Prostate gland (tissue), 2 donors: ENCODE data around the gene NAA40. TPM values are rescaled to one million over a fixed set of nuclear protein-coding genes. Genes with fewer than 3 reads are reported as not detected.

ENCODE experiments used
- DNase-seq: peaks from one replicate; pipeline ENCODE4 v3.0.0-alpha.2; 2019; ENCODE audit warnings: low spot score
- H3K27ac ChIP-seq, 2 donors: fragments of 200-600 bp; sonication (generic); 2 replicates each; pipeline ENCODE4 v1.5.1; 2017 to 2019
- H3K27me3 ChIP-seq: fragments of 200-600 bp; sonication (generic); replicated peaks from 2 replicates; pipeline ENCODE4 v1.5.1; 2019; ENCODE audit not compliant: insufficient read depth
- H3K36me3 ChIP-seq, 2 donors: fragments of 200-600 bp; sonication (generic); 1 replicate in 1 of 2; 2 replicates in 1 of 2; pipeline versions ENCODE4 v1.5.1 to v1.8.1; 2017 to 2019
- H3K4me1 ChIP-seq: fragments of 200-600 bp; sonication (generic); replicated peaks from 2 replicates; pipeline ENCODE4 v1.5.1; 2019
- H3K4me3 ChIP-seq, 2 donors: fragments of 200-600 bp; sonication (generic); 2 replicates each; pipeline ENCODE4 v1.5.1; 2017 to 2019
- H3K9me3 ChIP-seq: fragments of 200-600 bp; sonication (generic); 2 replicates; pipeline ENCODE4 v1.5.1; 2017
- POLR2A ChIP-seq: fragments of 450-650 bp; IDR thresholded peaks from one replicate; pipeline ENCODE4 v1.6.1; 2016; ENCODE audit warnings: antibody characterized with exemption, mild to moderate bottlenecking
- POLR2AphosphoS5 ChIP-seq: sonication (generic); formaldehyde crosslinking; IDR thresholded peaks from one replicate; pipeline ENCODE4 v1.6.1; 2017; ENCODE audit warnings: antibody characterized with exemption
- WGBS: methylation state at CpG from one replicate; pipeline ENCODE4 v1.1.5; 2018; 5-methylcytosine and 5-hydroxymethylcytosine counted together
- intact Hi-C: fragments of 100-400 bp; cut with DNase I; formaldehyde crosslinking; loops from one replicate; pipeline ENCODE4 v1.14.2; 2022
- total RNA-seq, 2 donors: library from RNA; depleted of rRNA; stranded (reverse); fragments of >200 nt; gene quantifications; one replicate each; pipeline ENCODE4 v1.1.0, GENCODE V29; 2016
- TF ChIP-seq, protein P1 (sequence below), 4 experiments: fragments of 200-600 bp in 2 of 4; fragments of 450-650 bp in 2 of 4; sonication (generic) in 2 of 4; IDR thresholded peaks; 1 replicate in 3 of 4; 2 replicates in 1 of 4; pipeline ENCODE4 v1.5.1; 2016 to 2019; ENCODE audit warnings: antibody characterized with exemption in 4 of 4, mild to moderate bottlenecking in 2 of 4, moderate library complexity in 2 of 4

Gene NAA40
- total RNA-seq, 2 donors from 2014 or later = 23.3 to 24.7 TPM

DNA sequence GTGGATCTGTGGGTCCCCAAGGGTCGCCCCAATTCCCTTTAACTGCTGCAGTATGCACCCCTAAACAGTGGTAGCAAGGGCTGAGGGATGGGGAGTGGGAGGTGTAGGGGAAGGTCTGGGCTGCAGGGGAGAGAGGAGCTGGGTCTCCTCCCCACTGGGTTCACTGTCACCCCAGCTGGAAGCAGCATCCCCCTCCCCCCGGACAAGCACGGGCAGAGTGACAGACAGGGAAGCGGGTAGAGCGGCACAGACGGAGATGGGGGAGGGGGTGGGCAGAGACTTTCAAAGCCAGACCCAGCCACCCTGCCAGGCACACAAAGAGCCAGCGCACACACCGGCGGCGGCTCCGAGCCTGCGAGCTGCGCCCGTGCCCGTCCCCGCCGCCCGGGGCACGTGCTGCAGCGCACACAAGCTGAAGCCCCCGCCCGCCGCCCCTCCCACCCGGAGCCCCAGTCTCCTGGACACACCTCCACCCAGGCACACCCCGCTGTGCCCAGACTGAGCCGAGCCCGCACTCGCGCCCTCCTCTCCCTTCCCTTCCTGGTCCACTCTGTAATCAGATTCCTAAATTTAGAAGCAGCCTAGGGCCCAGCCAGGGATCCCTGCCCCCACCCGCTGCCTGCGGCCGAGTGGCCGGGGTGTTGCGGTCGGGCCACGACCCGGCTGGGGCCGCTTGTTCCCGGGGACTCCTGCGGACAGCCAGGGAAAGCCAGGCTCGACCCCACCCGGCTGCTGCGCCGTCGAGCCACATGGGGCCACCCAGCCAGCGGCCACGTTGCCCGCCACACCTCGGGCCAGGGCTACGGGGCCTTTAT lies 20.9 kb upstream of the NAA40 start:
- no peaks in the 10 kb centered on the region for H3K36me3 ChIP-seq
- peaks cover 14% of the 10 kb centered on the region for H3K4me1 ChIP-seq
- DNase-seq = peak; percentile 25
- no peaks in the 10 kb centered on the region for H3K9me3 ChIP-seq
- intact Hi-C loops = no loop called here
- no peaks in the 10 kb centered on the region for H3K27me3 ChIP-seq
- H3K27ac ChIP-seq = peak overlapping the region; percentile 52 to 61
- TF ChIP-seq, protein P1, sequence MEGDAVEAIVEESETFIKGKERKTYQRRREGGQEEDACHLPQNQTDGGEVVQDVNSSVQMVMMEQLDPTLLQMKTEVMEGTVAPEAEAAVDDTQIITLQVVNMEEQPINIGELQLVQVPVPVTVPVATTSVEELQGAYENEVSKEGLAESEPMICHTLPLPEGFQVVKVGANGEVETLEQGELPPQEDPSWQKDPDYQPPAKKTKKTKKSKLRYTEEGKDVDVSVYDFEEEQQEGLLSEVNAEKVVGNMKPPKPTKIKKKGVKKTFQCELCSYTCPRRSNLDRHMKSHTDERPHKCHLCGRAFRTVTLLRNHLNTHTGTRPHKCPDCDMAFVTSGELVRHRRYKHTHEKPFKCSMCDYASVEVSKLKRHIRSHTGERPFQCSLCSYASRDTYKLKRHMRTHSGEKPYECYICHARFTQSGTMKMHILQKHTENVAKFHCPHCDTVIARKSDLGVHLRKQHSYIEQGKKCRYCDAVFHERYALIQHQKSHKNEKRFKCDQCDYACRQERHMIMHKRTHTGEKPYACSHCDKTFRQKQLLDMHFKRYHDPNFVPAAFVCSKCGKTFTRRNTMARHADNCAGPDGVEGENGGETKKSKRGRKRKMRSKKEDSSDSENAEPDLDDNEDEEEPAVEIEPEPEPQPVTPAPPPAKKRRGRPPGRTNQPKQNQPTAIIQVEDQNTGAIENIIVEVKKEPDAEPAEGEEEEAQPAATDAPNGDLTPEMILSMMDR (IDR thresholded peaks at IDR 0.05) = no peak
- TF ChIP-seq POLR2AphosphoS5 = peak; percentile 1
- 6% methylated on average over 47 of the region's 50 CpGs for WGBS
- H3K4me3 ChIP-seq = peak overlapping the region; percentile 23 to 34

DNA sequence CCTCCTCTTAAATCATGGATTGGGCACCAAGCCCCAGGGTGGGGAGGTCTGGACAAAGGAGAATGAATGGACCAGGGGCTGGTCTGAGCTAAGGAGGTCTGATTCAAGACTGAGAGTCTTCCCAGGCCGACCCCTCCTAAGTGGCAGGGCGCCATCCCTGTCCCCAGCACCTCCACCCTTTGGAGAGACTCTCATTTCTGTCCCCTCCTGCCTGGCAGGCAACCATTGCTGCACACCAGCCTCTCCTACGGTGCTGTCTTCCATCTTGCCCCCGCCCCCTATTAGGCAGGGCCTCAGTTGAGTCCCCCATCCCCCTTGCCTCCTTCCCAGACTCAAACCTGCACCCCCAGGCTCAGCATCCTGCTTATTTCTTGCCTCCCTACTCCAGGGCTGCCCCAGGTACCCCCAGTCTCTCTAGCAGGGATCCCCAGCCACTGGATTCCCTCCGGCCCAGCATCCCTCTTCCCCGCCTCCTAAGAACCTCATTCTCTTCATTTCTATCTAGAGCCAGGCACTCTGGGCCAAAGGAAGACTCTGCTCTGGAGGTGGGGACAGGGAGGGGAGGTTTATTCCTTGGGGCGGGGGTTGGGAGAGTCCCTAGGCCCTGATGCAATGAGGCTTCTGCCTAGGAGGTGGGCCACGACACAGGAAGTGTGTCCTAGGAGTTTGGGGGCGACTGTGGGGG lies 20.2 kb upstream of the NAA40 start:
- Histone ChIP-seq H3K36me3 (no peaks in the 10 kb centered on the region), H3K4me3 (no peak overlapping the region), H3K27me3 (no peaks in the 10 kb centered on the region), H3K4me1 (peaks cover 14% of the 10 kb centered on the region), H3K9me3 (no peaks in the 10 kb centered on the region), H3K27ac (peak overlapping the region; percentile 52 to 61)
- intact Hi-C loops = no loop called here
- no peak for TF ChIP-seq POLR2A
- TF ChIP-seq, protein P1 (IDR thresholded peaks at IDR 0.05) = no peak
- TF ChIP-seq POLR2AphosphoS5 = no peak
- DNase-seq = no peak
- 45% methylated on average over 9 of the region's 9 CpGs for WGBS

DNA sequence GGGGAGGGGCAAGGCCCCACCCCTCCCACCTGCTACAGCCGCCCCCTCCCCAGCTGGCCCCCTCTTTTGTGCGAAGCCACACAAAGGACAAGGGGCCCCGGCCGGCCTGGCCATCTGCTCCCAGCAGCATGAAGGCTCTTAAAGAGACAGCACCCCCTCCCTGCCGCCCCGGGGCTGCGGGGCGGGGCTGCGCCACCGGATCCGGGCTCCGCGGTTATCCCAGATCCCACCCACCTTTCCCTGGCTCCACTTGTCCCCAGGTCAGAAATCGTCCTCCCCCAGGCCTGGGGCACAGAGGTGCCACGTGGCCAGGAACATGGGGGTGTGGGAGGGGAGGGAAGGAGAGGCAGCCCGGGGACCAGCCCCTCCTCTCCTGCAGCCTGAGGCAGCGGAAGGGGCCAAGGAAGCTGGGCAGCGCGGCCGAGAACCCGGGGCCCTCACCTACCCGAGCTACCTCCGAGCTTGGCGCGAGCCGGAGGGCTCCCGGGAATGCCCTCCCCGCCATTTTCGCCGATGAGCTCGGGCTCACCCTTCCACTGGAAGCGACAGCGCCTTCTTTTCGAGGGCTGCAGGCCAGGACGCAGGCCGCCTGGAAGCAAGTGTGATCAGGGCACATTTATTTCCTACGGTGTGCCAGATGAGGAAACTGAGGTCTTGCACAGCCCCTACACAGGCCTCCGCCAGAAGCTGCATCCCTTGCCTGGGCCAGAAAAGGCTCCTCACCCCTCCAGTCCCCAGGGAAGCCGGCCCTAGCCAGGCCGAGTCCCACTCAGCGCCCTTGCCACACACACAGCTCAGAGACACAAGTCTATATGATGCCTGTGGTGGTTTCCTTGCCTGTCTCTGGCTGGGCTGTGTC lies 19.3 kb upstream of the NAA40 start:
- peak overlapping the region; percentile 52 to 61 for H3K27ac ChIP-seq
- no peaks in the 10 kb centered on the region for H3K9me3 ChIP-seq
- H3K4me3 ChIP-seq = no peak overlapping the region
- H3K36me3 ChIP-seq = no peaks in the 10 kb centered on the region
- TF ChIP-seq POLR2AphosphoS5 = no peak
- TF ChIP-seq POLR2A = no peak
- TF ChIP-seq, protein P1 (IDR thresholded peaks at IDR 0.05) = no peak
- H3K4me1 ChIP-seq = peaks cover 14% of the 10 kb centered on the region
- intact Hi-C loops = no loop called here
- H3K27me3 ChIP-seq = no peaks in the 10 kb centered on the region
- 32% methylated on average over 36 of the region's 41 CpGs for WGBS
- no peak for DNase-seq

DNA sequence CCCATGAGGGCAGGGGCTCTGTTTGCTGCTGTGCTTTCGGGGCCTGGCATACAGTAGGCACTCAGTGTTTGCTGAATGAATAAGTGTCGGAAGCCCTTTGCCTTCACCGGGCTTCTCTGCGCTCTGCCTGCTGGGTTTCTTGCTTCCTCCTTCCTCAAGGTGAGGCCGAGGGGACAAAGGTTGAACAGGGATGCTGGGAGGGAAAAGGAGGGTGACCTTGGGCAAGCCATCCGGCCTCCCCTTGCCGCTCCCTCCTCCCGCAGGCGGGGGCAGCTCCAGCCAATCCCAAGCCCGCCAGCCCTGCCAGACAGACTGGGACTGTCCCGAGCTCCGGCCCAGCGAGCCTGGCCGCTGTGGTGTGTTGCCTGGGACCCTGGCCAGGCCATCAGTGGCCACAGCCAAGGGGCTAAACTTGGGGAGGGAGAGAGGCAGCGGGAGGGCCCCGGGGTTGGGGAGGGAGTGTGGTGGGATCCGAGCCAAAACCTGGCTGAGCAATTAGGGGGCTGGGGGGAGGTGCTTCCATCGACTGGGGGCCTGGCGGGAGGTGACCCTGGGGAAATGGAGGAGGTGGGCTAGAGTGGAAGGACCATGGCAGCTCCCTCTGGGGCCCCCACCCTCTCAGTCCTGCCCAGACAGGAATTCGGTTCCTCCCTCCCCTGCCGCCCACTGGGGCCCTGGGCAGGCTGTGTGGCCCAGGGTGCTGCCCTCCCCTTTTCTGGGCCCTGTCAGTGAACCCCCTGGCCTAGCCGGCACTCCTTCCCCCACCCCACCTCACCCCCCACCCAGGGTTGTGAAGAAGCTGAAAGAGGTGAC lies 18.5 kb upstream of the NAA40 start:
- H3K27ac ChIP-seq = peak overlapping the region; percentile 52 to 61

More for the DNA sequence above, 18.5 kb upstream of the NAA40 start:
- DNase-seq = no peak
- Histone ChIP-seq H3K4me3 (no peak overlapping the region), H3K27me3 (no peaks in the 10 kb centered on the region), H3K36me3 (no peaks in the 10 kb centered on the region), H3K9me3 (no peaks in the 10 kb centered on the region), H3K4me1 (peaks cover 14% of the 10 kb centered on the region)
- TF ChIP-seq POLR2AphosphoS5 = no peak
- TF ChIP-seq, protein P1 (IDR thresholded peaks at IDR 0.05) = no peak
- intact Hi-C loops = no loop called here
- 31% methylated on average over 22 of the region's 22 CpGs for WGBS
